GM23338 (cell line): ENCODE data around the gene CACNG3. TPM values are rescaled to one million over a fixed set of nuclear protein-coding genes. Genes with fewer than 3 reads are reported as not detected.

ENCODE experiments used
- ATAC-seq: fragments of 200-7000 bp; cut with Tn5 transposase; 3 replicates; pipeline ENCODE4 v1.9.1; 2020
- DNase-seq: peaks from one replicate; pipeline ENCODE4 v3.0.0-alpha.2; 2015; ENCODE audit warnings: low spot score
- H2AFZ ChIP-seq: fragments of 200-600 bp; sonication (generic); 2 replicates; pipeline ENCODE4 v1.8.0; 2016; ENCODE audit warnings: antibody characterized with exemption, mild to moderate bottlenecking, moderate library complexity
- H3F3A ChIP-seq: fragments of 200-600 bp; sonication (generic); replicated peaks from 2 replicates; pipeline ENCODE4 v1.8.0; 2017; ENCODE audit warnings: antibody characterized with exemption, mixed run types, low read depth
- H3K27ac ChIP-seq: fragments of 200-600 bp; sonication (generic); 2 replicates; pipeline ENCODE4 v1.6.1; 2016; ENCODE audit warnings: low read depth
- H3K27me3 ChIP-seq: fragments of 200-600 bp; sonication (generic); 2 replicates; pipeline ENCODE4 v1.8.0; 2016; ENCODE audit warnings: mild to moderate bottlenecking, mixed run types, moderate library complexity; ENCODE audit not compliant: insufficient read depth
- H3K36me3 ChIP-seq: fragments of 200-600 bp; sonication (generic); 2 replicates; pipeline ENCODE4 v1.8.0; 2016; ENCODE audit warnings: mild to moderate bottlenecking; ENCODE audit not compliant: insufficient read depth
- H3K4me1 ChIP-seq: fragments of 200-600 bp; sonication (generic); 2 replicates; pipeline ENCODE4 v1.8.0; 2016; ENCODE audit warnings: mild to moderate bottlenecking, moderate library complexity; ENCODE audit not compliant: insufficient read depth
- H3K4me2 ChIP-seq: fragments of 200-600 bp; sonication (generic); 2 replicates; pipeline ENCODE4 v1.7.1; 2017; ENCODE audit warnings: mixed run types
- H3K4me3 ChIP-seq: fragments of 200-600 bp; sonication (generic); 2 replicates; pipeline ENCODE4 v1.6.1; 2016; ENCODE audit warnings: mixed run types
- H3K79me2 ChIP-seq: fragments of 200-600 bp; sonication (generic); replicated peaks from 2 replicates; pipeline ENCODE4 v1.8.0; 2017; ENCODE audit warnings: mild to moderate bottlenecking; ENCODE audit not compliant: insufficient read depth
- H3K9me2 ChIP-seq: fragments of 200-600 bp; sonication (generic); 2 replicates; pipeline ENCODE4 v1.8.0; 2017; ENCODE audit not compliant: insufficient read depth
- H4K20me1 ChIP-seq: fragments of 200-600 bp; sonication (generic); replicated peaks from 2 replicates; pipeline ENCODE4 v1.8.0; 2017; ENCODE audit warnings: mild to moderate bottlenecking; ENCODE audit not compliant: insufficient read depth
- H3K27ac Mint-ChIP-seq: 2 replicates; pipeline ENCODE4 v1.8.0; 2020; ENCODE audit warnings: inconsistent platforms, mild to moderate bottlenecking, moderate library complexity, mixed read lengths
- H3K27me3 Mint-ChIP-seq: 3 replicates; pipeline ENCODE4 v1.8.0; 2022; ENCODE audit warnings: low read depth, mild to moderate bottlenecking, moderate library complexity, mixed read lengths, inconsistent platforms; ENCODE audit not compliant: insufficient read depth, poor library complexity
- H3K36me3 Mint-ChIP-seq: 3 replicates; pipeline ENCODE4 v1.8.0; 2021; ENCODE audit warnings: low read depth, mild to moderate bottlenecking, inconsistent platforms, moderate library complexity, mixed read lengths
- H3K4me1 Mint-ChIP-seq: 3 replicates; pipeline ENCODE4 v1.8.0; 2020; ENCODE audit warnings: mild to moderate bottlenecking, inconsistent platforms, mixed read lengths
- H3K4me3 Mint-ChIP-seq: 3 replicates; pipeline ENCODE4 v1.8.0; 2021; ENCODE audit warnings: moderate library complexity, mild to moderate bottlenecking, inconsistent platforms, mixed read lengths
- H3K9me3 Mint-ChIP-seq: 3 replicates; pipeline ENCODE4 v1.8.0; 2020; ENCODE audit warnings: moderate library complexity, mild to moderate bottlenecking, inconsistent platforms, mixed read lengths
- CREB1 ChIP-seq: fragments of 250-450 bp; sonication (Bioruptor Pico); IDR thresholded peaks from 2 replicates; pipeline ENCODE4 v1.5.0; 2020; ENCODE audit warnings: low read depth, mild to moderate bottlenecking, moderate library complexity
- CTCF ChIP-seq, 2 experiments: fragments of 200-600 bp in 1 of 2; sonication (generic) in 1 of 2; conservative IDR thresholded peaks; 2 replicates each; pipeline versions ENCODE4 v1.5.1 to v1.6.1; 2016 to 2017; ENCODE audit warnings: antibody characterized with exemption in 2 of 2, low read depth in 2 of 2, mild to moderate bottlenecking in 2 of 2, moderate library complexity in 1 of 2
- ETS1 ChIP-seq: IDR thresholded peaks from 2 replicates; pipeline ENCODE4 v1.6.1; 2016; ENCODE audit warnings: antibody characterized with exemption
- EZH2 ChIP-seq: fragments of 200-600 bp; sonication (generic); IDR thresholded peaks from one replicate; pipeline ENCODE4 v1.8.0; 2017; ENCODE audit warnings: antibody characterized with exemption, mild to moderate bottlenecking, low read depth; ENCODE audit not compliant: unreplicated experiment
- EZH2phosphoT487 ChIP-seq: fragments of 200-600 bp; sonication (generic); IDR thresholded peaks from one replicate; pipeline ENCODE4 v1.8.1; 2018; ENCODE audit warnings: antibody characterized with exemption; ENCODE audit not compliant: unreplicated experiment
- JUNB ChIP-seq: IDR thresholded peaks from one replicate; pipeline ENCODE4 v1.6.1; 2016; ENCODE audit warnings: antibody characterized with exemption; ENCODE audit not compliant: unreplicated experiment
- NANOG ChIP-seq: IDR thresholded peaks from 2 replicates; pipeline ENCODE4 v1.6.1; 2016; ENCODE audit warnings: antibody characterized with exemption, borderline replicate concordance
- POLR2AphosphoS5 ChIP-seq: IDR thresholded peaks from 2 replicates; pipeline ENCODE4 v1.6.1; 2016; ENCODE audit warnings: antibody characterized with exemption, low read depth
- REST ChIP-seq: IDR thresholded peaks from one replicate; pipeline ENCODE4 v1.6.1; 2018; ENCODE audit warnings: antibody characterized with exemption; ENCODE audit not compliant: unreplicated experiment
- STAT1 ChIP-seq: IDR thresholded peaks from one replicate; pipeline ENCODE4 v1.6.1; 2016; ENCODE audit warnings: antibody characterized with exemption; ENCODE audit not compliant: unreplicated experiment
- ZNF114 ChIP-seq: fragments of 250-450 bp; sonication (Bioruptor Pico); IDR thresholded peaks from 2 replicates; pipeline ENCODE4 v1.5.0; 2020; ENCODE audit warnings: mild to moderate bottlenecking, moderate library complexity
- ZNF331 ChIP-seq: fragments of 250-450 bp; sonication (Bioruptor Pico); IDR thresholded peaks from 2 replicates; pipeline ENCODE4 v1.5.0; 2020; ENCODE audit warnings: low read depth, mild to moderate bottlenecking, moderate library complexity
- ZNF462 ChIP-seq: fragments of 250-450 bp; sonication (Bioruptor Pico); IDR thresholded peaks from 2 replicates; pipeline ENCODE4 v1.5.0; 2020; ENCODE audit warnings: mild to moderate bottlenecking, moderate library complexity
- polyA plus RNA-seq: library from polyadenylated mRNA; unstranded; fragments of >200 nt; fragmentation: Nextera tagmentation; extraction: Ambion mirVana; gene quantifications from 2 replicates; pipeline ENCODE4 v1.2.1, GENCODE V29; 2016
- total RNA-seq: library from RNA; depleted of rRNA; stranded (reverse); fragments of >200 nt; shearing (Covaris generic); gene quantifications from 2 replicates; pipeline ENCODE4 v1.2.3, GENCODE V29; 2014

CACNG3 gene
- total and polyA plus RNA-seq, 2 experiments from 2014 or later = not detected

GRCh38 chr16:24218299-24218698 lies 37.8 kb upstream of the CACNG3 start:
- Histone ChIP-seq H3K9me2 (0 out of 2 replicates have a peak, but pooled peaks cover 9% of the 10 kb centered on the region), H3K79me2 (no peaks in the 10 kb centered on the region), H3K27me3 (no peaks in the 10 kb centered on the region), H3K27ac (no peak overlapping the region), H4K20me1 (no peaks in the 10 kb centered on the region), H3K4me2 (no peak overlapping the region), H3K4me1 (peaks cover 12% of the 10 kb centered on the region), H3K4me3 (no peak overlapping the region), H2AFZ (no peak overlapping the region), H3F3A (no peaks in the 10 kb centered on the region), H3K36me3 (no peaks in the 10 kb centered on the region)
- no peaks in the 10 kb centered on the region; the same call in 2 of the 3 replicates for H3K9me3 Mint-ChIP-seq
- H3K4me1 Mint-ChIP-seq = peaks cover 16% of the 10 kb centered on the region
- H3K4me3 Mint-ChIP-seq = no peak overlapping the region
- DNase-seq (no peak), ATAC-seq (no peak)
- TF ChIP-seq ETS1 (no peak), ZNF114 (no peak), ZNF462 (CRISPR knock-in tag) (no peak), POLR2AphosphoS5 (no peak), NANOG (no peak), ZNF331 (CRISPR knock-in tag) (no peak), CTCF (conservative IDR thresholded peaks at IDR 0.05; ENCODE audit: low read depth in 2 of 2) (no peak), STAT1 (no peak), EZH2 (no peak), EZH2phosphoT487 (no peak), REST (no peak), CREB1 (CRISPR knock-in tag) (no peak), JUNB (no peak)
- peaks cover 2% of the 10 kb centered on the region for H3K27me3 Mint-ChIP-seq
- H3K27ac Mint-ChIP-seq = no peak overlapping the region
- H3K36me3 Mint-ChIP-seq = no peaks in the 10 kb centered on the region
